Measurements from ENCODE around the gene RANGRF. TPM values are rescaled to one million over a fixed set of nuclear protein-coding genes. Genes with fewer than 3 reads are reported as not detected.

RANGRF gene
- total RNA-seq, 1 donor from 2014 or later: 11.9 TPM

- Histone ChIP-seq H3K4me1 (peaks cover 16% of the 10 kb centered on the region), H3K9ac (no peak overlapping the region), H3K9me3 (ENCODE audit: low read depth) (no peaks in the 10 kb centered on the region), H3K79me2 (ENCODE audit: low read depth) (no peaks in the 10 kb centered on the region), H3K27me3 (no peaks in the 10 kb centered on the region), H4K20me1 (ENCODE audit: low read depth) (no peaks in the 10 kb centered on the region), H2AFZ (replicated peaks) (peak overlapping the region; percentile 48), H3K27ac (no peak overlapping the region), H3K4me3 (peak overlapping the region; percentile 14), H3K36me3 (no peaks in the 10 kb centered on the region), H3K4me2 (peak overlapping the region; percentile 71), H3F3A (ENCODE audit: low read depth) (peaks cover 28% of the 10 kb centered on the region)
- peak; percentile 28 for DNase-seq (ENCODE audit: low spot score)
- Mint-ChIP-seq H3K27me3 (ENCODE audit: insufficient read depth, low read depth) (peaks cover 4% of the 10 kb centered on the region), H3K9me3 (no peaks in the 10 kb centered on the region), H3K4me3 (no peak overlapping the region), H3K4me1 (peaks cover 24% of the 10 kb centered on the region), H3K36me3 (no peaks in the 10 kb centered on the region), H3K27ac (no peak overlapping the region)
- no peak for TF ChIP-seq EZH2 (IDR thresholded peaks at IDR 0.05)
- TF ChIP-seq EZH2phosphoT487 (IDR thresholded peaks at IDR 0.05): no peak
- TF ChIP-seq, protein P1, sequence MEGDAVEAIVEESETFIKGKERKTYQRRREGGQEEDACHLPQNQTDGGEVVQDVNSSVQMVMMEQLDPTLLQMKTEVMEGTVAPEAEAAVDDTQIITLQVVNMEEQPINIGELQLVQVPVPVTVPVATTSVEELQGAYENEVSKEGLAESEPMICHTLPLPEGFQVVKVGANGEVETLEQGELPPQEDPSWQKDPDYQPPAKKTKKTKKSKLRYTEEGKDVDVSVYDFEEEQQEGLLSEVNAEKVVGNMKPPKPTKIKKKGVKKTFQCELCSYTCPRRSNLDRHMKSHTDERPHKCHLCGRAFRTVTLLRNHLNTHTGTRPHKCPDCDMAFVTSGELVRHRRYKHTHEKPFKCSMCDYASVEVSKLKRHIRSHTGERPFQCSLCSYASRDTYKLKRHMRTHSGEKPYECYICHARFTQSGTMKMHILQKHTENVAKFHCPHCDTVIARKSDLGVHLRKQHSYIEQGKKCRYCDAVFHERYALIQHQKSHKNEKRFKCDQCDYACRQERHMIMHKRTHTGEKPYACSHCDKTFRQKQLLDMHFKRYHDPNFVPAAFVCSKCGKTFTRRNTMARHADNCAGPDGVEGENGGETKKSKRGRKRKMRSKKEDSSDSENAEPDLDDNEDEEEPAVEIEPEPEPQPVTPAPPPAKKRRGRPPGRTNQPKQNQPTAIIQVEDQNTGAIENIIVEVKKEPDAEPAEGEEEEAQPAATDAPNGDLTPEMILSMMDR (IDR thresholded peaks at IDR 0.05): no peak
Measured at GRCh38 chr17:8338753-8339140, 50.3 kb downstream of the RANGRF start.

DNA sequence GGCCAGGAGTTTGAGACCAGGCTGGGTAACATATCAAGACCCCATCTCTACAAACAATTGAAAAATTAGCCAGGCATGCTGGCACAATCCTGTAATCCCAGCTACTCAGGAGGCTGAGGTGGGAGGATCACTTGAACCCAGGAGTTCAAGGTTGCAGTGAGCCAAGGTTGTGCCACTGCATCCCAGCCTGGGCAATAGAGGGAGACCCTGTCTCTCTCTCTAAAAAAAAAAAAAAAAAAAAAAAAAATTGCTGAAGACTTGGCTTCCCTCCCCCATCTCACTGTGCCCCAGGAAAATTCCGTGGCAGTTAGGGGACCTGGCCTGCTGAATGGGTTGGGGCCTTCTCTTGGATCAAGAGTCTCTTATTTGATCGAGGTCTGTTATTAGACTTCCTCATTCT is 51.1 kb downstream of the RANGRF start, which contains the start of gene ODF4:
Gene ODF4, plus strand, starts transcription at position 301 of the 400 bp plus-strand sequence. CDS start 212 bp downstream, outside the sequence.
- Mint-ChIP-seq H3K9me3 (no peaks in the 10 kb centered on the region), H3K4me3 (no peak within 1 kb of the TSS), H3K27ac (no peak within 1 kb of the TSS), H3K27me3 (ENCODE audit: insufficient read depth, low read depth) (peaks cover 6% of the 10 kb centered on the region), H3K4me1 (peaks cover 24% of the 10 kb centered on the region), H3K36me3 (no peaks in the 10 kb centered on the region)
- H3K4me3 ChIP-seq: peak within 1 kb of the TSS; percentile 14
- DNase-seq (ENCODE audit: low spot score): no peak
- no peaks in the 10 kb centered on the region for H3K79me2 ChIP-seq (ENCODE audit: low read depth)
- H3K4me2 ChIP-seq: peak within 1 kb of the TSS; percentile 71
- H3K27me3 ChIP-seq: no peaks in the 10 kb centered on the region
- H3F3A ChIP-seq (ENCODE audit: low read depth): peaks cover 28% of the 10 kb centered on the region
- H3K9ac ChIP-seq: no peak within 1 kb of the TSS
- H3K9me3 ChIP-seq (ENCODE audit: low read depth): no peaks in the 10 kb centered on the region
- H3K36me3 ChIP-seq: no peaks in the 10 kb centered on the region
- H3K4me1 ChIP-seq: peaks cover 16% of the 10 kb centered on the region
- H2AFZ ChIP-seq (replicated peaks): peak within 1 kb of the TSS; percentile 48
- H3K27ac ChIP-seq: no peak within 1 kb of the TSS
- TF ChIP-seq EZH2 (IDR thresholded peaks at IDR 0.05) (no peak), EZH2phosphoT487 (IDR thresholded peaks at IDR 0.05) (no peak)
- TF ChIP-seq, protein P1 (IDR thresholded peaks at IDR 0.05): no peak
- H4K20me1 ChIP-seq (ENCODE audit: low read depth): no peaks in the 10 kb centered on the region

Small RNA genes within 50 kb of the gene (small RNA-seq; reads per million reads assigned to genes)
- gene RF00265: not detected

Other genes starting within 250 kb of the RANGRF start
- 0.06 TPM in 1 of 2 replicates, not detected in the other for gene ALOX15B, start 249.6 kb upstream of the RANGRF start, total RNA-seq (ENCODE audit: low replicate concordance)
- 0.28 TPM in 1 of 2 replicates, not detected in the other for gene ALOX12B, start 201.0 kb upstream of the RANGRF start, total RNA-seq (ENCODE audit: low replicate concordance)
- gene ALOXE3, start 170.2 kb upstream of the RANGRF start, total RNA-seq (ENCODE audit: low replicate concordance): not detected in 2 replicates
- 2.0 TPM in 1 of 2 replicates, not detected in the other for gene HES7, start 164.6 kb upstream of the RANGRF start, total RNA-seq (ENCODE audit: low replicate concordance)
- 3.2 and 11.4 TPM in 2 replicates for gene PER1, start 136.3 kb upstream of the RANGRF start, total RNA-seq (ENCODE audit: low replicate concordance)
- 9.4 and 11.7 TPM in 2 replicates for gene VAMP2, start 125.7 kb upstream of the RANGRF start, total RNA-seq (ENCODE audit: low replicate concordance)
- gene TMEM107, start 112.3 kb upstream of the RANGRF start, total RNA-seq (ENCODE audit: low replicate concordance): 26.0 and 45.5 TPM in 2 replicates
- gene BORCS6, start 98.5 kb upstream of the RANGRF start, total RNA-seq (ENCODE audit: low replicate concordance): 0.71 and 4.1 TPM in 2 replicates
- gene AURKB, start 78.1 kb upstream of the RANGRF start, total RNA-seq (ENCODE audit: low replicate concordance): 149 and 156 TPM in 2 replicates
- gene CTC1, start 40.6 kb upstream of the RANGRF start, total RNA-seq (ENCODE audit: low replicate concordance): 6.4 and 10.4 TPM in 2 replicates
- 64.6 and 83.5 TPM in 2 replicates for gene PFAS, start 39.4 kb upstream of the RANGRF start, total RNA-seq (ENCODE audit: low replicate concordance)
- 0.67 and 1.1 TPM in 2 replicates for gene SLC25A35, start 6.7 kb downstream of the RANGRF start, total RNA-seq (ENCODE audit: low replicate concordance)
- gene ARHGEF15, start 21.6 kb downstream of the RANGRF start, total RNA-seq (ENCODE audit: low replicate concordance): 0.07 and 0.50 TPM in 2 replicates
- not detected in 2 replicates for gene ODF4, start 51.2 kb downstream of the RANGRF start, total RNA-seq (ENCODE audit: low replicate concordance)
- gene RPL26, start 94.5 kb downstream of the RANGRF start, total RNA-seq (ENCODE audit: low replicate concordance): 5,403 and 8,768 TPM in 2 replicates
- not detected in 2 replicates for gene RNF222, start 109.2 kb downstream of the RANGRF start, total RNA-seq (ENCODE audit: low replicate concordance)
- 26.9 and 31.6 TPM in 2 replicates for gene NDEL1, start 147.2 kb downstream of the RANGRF start, total RNA-seq (ENCODE audit: low replicate concordance)

All from neural progenitor cell (in vitro differentiated cells).